Measurements from ENCODE around the gene FAM151B. TPM values are rescaled to one million over a fixed set of nuclear protein-coding genes. Genes with fewer than 3 reads are reported as not detected.
"Not testable (repeated sequence)": the region's sequence is repeated elsewhere in the genome, so short reads cannot be mapped to it uniquely, and the experiment has no call there.

FAM151B gene
- total RNA-seq, 2 donors from 2014 or later: 3.9 to 7.4 TPM

- Histone ChIP-seq H3K36me3 (no peaks in the 10 kb centered on the region), H3K4me1 (ENCODE audit: control insufficient read depth in 1 of 2, low read depth in 2 of 2) (peaks cover 5 to 7% of the 10 kb centered on the region in 2 donors), H3K27me3 (replicated peaks; ENCODE audit: insufficient read depth) (no peaks in the 10 kb centered on the region), H3K4me3 (no peak overlapping the region), H3K27ac (no peak overlapping the region), H3K9me3 (no peaks in the 10 kb centered on the region)
- DNase-seq (ENCODE audit: low spot score) (no peak), ATAC-seq (ENCODE audit: insufficient number of reproducible peaks, low FRiP score, low read depth) (no peak)
- TF ChIP-seq CTCF (IDR thresholded peaks at IDR 0.05): no peak
Observed at GRCh38 chr5:80491296-80491695, 3.4 kb downstream of the FAM151B start.

- no peaks in the 10 kb centered on the region for H3K27me3 ChIP-seq (replicated peaks; ENCODE audit: insufficient read depth)
- peaks cover 0 to 5% of the 10 kb centered on the region in 2 donors for H3K4me1 ChIP-seq (ENCODE audit: control insufficient read depth in 1 of 2, low read depth in 2 of 2)
- H3K36me3 ChIP-seq: no peaks in the 10 kb centered on the region
- no peak for ATAC-seq (ENCODE audit: insufficient number of reproducible peaks, low FRiP score, low read depth)
- no peak for TF ChIP-seq CTCF (IDR thresholded peaks at IDR 0.05)
- no peaks in the 10 kb centered on the region for H3K9me3 ChIP-seq
- DNase-seq (ENCODE audit: low spot score): no peak
- no peak overlapping the region for H3K4me3 ChIP-seq
- H3K27ac ChIP-seq: no peak overlapping the region
Observed at GRCh38 chr5:80492741-80493140, 4.8 kb downstream of the FAM151B start.

- not testable (repeated sequence) for H3K4me3 ChIP-seq; ATAC-seq (ENCODE audit: insufficient number of reproducible peaks, low FRiP score, low read depth); H3K27ac ChIP-seq; H3K9me3 ChIP-seq; H3K36me3 ChIP-seq; H3K27me3 ChIP-seq (replicated peaks; ENCODE audit: insufficient read depth); DNase-seq (ENCODE audit: low spot score); H3K4me1 ChIP-seq (ENCODE audit: control insufficient read depth in 1 of 2, low read depth in 2 of 2)
Observed at GRCh38 chr5:80493443-80493842, 5.5 kb downstream of the FAM151B start.

- Histone ChIP-seq H3K27me3 (replicated peaks; ENCODE audit: insufficient read depth) (no peaks in the 10 kb centered on the region), H3K27ac (no peak overlapping the region), H3K4me1 (ENCODE audit: control insufficient read depth in 1 of 2, low read depth in 2 of 2) (no peaks in the 10 kb centered on the region), H3K4me3 (no peak overlapping the region), H3K36me3 (no peaks in the 10 kb centered on the region), H3K9me3 (no peaks in the 10 kb centered on the region)
- DNase-seq (ENCODE audit: low spot score) (no peak), ATAC-seq (ENCODE audit: insufficient number of reproducible peaks, low FRiP score, low read depth) (no peak)
- TF ChIP-seq CTCF (IDR thresholded peaks at IDR 0.05): no peak
Observed at GRCh38 chr5:80495891-80496290, 8.0 kb downstream of the FAM151B start.

DNA sequence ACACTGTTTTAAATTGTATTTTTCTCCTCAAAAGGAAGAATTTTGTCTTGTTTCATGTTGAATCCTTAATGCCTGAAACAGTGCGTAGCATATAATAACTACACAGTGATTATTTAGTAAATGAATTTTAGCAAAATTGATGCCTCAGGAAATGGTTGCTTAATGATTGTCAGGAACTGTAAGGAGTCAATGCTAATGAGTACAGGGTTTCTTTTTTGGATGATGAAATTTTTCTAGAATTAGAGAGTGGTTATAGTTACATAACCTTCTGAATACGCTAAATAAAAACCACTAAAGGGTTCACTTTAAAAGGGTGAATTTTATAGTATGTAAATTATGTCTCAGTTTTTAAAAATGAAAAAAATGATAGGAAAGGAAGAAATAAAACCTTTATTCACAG is 14.9 kb downstream of the FAM151B start:
- Histone ChIP-seq H3K9me3 (no peaks in the 10 kb centered on the region), H3K27ac (no peak overlapping the region), H3K27me3 (replicated peaks; ENCODE audit: insufficient read depth) (no peaks in the 10 kb centered on the region), H3K4me3 (no peak overlapping the region), H3K36me3 (no peaks in the 10 kb centered on the region), H3K4me1 (ENCODE audit: control insufficient read depth in 1 of 2, low read depth in 2 of 2) (no peaks in the 10 kb centered on the region)
- TF ChIP-seq CTCF (IDR thresholded peaks at IDR 0.05): no peak
- ATAC-seq (ENCODE audit: insufficient number of reproducible peaks, low FRiP score, low read depth) (no peak), DNase-seq (ENCODE audit: low spot score) (no peak)

DNA sequence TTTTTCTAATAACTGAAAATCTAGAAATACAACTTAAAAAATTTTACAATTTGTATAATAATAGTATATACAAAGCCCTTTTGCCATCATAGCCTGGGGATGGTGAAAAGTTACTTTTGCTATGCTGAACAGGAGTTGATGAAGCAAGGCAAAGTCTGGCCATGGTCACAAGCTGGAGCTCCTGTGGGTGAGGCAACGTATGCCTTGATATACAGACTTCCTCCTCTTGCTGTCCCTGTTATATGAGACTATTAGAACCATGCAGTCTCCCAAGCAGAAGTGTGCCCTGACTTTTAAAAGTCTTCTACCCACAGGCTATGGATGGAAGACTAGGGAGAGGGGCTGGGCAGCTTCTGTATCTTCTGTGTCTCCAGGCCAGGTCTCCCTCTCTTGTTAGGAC is 15.7 kb downstream of the FAM151B start:
- no peaks in the 10 kb centered on the region for H3K9me3 ChIP-seq
- no peak for ATAC-seq (ENCODE audit: insufficient number of reproducible peaks, low FRiP score, low read depth)
- no peak for TF ChIP-seq CTCF (IDR thresholded peaks at IDR 0.05)

More for the DNA sequence above, 15.7 kb downstream of the FAM151B start:
- H3K4me1 ChIP-seq (ENCODE audit: control insufficient read depth in 1 of 2, low read depth in 2 of 2): no peaks in the 10 kb centered on the region
- DNase-seq (ENCODE audit: low spot score): no peak
- no peaks in the 10 kb centered on the region for H3K36me3 ChIP-seq
- no peaks in the 10 kb centered on the region for H3K27me3 ChIP-seq (replicated peaks; ENCODE audit: insufficient read depth)
- no peak overlapping the region for H3K4me3 ChIP-seq
- no peak overlapping the region for H3K27ac ChIP-seq

Data from thoracic aorta (tissue), 2 donors.